Right hindlimb (tissue), 1 donor: ENCODE data around the gene IL1RL1.

Experiments used
- DNase-seq: peaks from one replicate; pipeline ENCODE4 v3.0.0-alpha.2; 2018

Gene IL1RL1

DNA sequence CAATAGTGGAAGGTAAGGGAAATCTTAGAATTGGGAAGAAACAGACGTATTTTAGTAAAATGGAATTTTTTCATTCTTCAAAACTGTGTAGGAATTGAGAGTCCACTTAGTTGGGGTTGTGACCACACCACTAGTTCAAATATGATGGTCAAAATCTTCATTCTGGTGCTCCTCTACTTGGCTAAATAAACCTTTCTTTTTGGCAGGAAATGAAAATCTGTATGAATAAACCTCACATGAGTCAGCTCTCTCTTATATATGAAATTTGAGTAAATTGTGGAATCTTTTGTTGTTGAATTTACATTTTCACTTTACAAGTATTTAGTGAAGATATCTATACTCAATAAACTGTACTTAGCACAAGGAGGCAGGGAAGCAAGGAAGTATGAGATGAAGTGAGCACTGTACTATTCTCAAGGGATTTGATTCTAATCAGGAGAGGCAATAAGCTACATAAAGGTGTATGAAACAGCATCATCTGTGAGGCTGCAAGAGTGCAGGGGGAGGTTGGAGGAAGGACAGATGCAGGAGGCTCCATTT lies 64.8 kb downstream of the IL1RL1 start:
- no peak for DNase-seq

DNA sequence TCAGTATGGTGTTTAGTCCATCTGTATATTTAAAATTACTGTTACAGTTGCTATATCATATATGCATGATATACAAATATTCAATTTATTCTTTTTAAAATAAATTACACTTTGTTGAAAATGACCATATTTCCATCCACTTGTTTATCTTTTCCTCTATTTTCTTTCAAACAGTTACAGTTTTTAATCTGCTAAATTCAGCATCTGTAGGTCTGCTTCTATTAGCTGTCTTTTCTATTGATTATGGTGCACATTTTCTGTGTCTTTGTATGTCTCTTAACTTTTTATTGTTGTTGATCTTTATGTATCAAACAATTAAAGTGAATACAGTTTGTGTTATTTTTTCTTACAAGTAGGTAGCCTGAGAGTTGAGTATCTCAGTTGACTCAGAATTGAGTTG lies 72.4 kb downstream of the IL1RL1 start:
- DNase-seq, result no peak

DNA sequence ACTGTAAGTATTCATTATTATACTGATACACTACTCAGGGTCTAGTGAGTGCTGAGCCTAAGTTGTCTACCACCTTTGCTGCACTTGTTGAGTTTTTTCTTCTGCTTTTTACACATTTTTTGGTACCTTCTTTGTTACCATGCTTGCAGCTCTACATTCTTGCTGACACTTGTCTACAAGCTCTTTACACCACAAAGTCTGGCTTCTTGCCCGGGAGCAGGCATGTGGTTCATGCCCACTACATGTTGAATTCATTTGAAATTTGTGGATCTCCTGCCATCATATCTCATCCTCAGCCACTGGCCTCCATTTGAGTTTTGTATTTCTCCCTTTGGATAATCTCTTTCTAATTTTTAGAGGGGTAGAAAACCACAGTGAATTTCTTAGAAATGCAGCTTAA lies 74.2 kb downstream of the IL1RL1 start:
- DNase-seq, result no peak

DNA sequence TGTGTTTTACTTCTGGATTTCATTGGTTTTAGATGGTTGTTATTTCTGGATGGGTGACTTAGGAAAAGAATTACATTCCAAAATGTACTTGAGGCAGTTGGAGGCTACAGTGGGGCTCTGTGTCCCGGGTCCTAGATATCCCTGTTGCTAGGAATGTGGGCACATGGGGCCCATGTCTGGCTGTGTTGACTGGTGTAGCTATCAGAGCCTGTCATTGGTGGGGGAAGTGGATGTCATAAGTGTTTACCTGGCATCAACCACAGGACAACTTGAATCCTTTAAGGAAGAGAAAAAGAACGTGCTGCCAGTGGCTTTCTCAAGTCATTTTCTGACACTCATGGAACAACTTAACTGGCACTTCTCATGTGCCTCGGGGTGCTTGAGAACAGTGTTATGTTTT lies 74.6 kb downstream of the IL1RL1 start:
- no peak for DNase-seq

DNA sequence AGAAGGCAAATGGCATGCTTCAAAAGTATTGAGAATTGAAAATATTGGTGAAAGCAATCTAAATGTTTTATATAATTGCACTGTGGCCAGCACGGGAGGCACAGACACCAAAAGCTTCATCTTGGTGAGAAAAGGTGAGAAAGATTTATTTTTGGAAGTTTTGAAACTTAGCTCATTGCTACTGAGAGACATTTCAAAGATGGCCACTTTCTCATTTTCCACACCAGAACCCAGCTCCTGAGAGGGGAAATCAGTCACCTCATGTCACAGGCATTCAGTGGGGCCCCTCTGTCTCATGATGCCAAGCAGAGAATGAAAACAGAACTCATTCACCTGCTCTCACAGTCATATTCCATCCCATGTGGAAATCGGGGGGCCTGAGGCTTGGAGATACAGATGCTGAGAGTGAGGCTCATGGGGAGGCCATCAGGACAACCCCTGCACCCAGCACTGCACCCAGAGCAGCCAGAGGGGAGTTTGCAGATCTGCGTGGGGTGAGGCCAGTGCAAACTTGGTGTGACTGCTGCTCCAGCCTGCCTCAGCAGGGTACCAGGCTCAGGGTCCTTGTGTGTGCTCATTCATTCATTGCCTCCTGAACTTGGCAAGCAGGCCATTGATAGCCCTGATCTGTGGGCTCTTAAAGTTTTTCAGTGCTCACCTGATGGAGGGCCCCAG lies 75.6 kb downstream of the IL1RL1 start:
- DNase-seq, result no peak

DNA sequence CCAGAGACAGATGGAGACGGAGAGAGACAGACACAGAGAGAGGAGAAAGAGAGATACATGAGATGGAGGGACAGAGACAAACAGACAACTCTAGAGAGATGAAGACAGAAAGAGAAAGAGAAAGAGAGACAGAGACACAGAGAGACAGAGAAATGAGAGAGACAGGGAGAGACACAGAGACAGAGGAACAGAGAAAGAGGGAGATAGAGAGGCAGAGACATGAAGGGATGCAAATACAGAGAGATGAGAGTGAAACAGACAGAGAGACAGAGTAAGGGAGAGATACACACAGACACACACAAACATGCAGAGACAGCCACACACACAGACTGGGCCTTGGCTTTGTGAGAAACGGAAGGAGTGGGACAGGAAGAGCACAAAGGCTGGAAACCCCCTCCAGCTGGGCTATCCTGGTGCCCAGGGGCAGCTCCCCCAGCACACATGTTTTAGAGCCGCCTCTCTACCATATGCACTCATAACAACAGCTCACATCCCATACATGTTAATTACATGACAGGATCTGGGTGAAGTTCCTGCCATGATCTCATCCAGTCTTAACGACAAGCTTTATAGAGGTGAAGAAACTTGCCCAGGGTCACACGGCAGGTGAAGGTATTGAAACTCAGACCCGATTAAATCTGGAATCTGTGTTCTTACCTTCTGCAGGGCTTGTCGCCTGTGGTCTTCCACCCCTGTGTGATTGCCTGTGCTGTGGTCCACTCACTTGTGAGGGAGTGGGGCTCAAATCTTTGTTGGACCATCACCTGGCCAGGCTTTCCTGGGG lies 76.6 kb downstream of the IL1RL1 start:
- no peak for DNase-seq

DNA sequence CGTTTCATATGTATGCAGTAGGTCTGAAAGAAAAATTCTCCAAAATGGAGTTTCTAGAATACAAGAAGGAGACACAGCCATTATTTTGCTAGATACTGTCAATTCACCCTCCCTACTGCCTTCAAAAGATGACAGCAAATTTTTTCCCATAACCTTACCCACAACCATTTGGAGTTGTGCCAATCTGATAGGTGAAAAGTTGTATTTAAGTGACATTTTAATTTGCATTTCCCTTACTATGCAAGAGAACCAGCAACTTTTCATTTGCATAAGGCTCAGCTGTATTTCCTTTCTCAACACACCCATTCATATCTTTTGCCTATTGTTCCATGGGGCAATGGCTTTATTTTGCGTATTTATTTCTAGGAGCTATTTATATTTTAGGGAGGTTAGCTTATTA lies 80.2 kb downstream of the IL1RL1 start:
- DNase-seq, result no peak

DNA sequence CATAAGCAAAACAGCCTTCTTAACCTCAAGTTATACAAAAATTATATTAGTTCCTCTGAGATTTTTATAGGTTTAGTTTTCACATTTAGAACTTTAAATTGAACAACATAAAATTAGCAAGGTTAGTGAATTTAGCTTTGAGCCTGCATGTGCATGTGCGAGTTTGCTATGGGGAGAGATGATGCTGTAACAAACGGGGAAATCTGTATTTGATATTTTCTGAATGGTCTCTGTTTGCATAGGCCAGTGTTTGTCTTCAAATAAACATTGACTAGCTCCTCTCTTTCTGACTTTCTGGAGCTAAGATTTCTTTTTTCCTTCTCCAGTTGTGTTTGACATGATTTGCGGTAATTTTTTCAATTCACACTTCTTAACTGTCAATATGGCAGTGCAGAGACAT lies 80.7 kb downstream of the IL1RL1 start:
- DNase-seq, result no peak

DNA sequence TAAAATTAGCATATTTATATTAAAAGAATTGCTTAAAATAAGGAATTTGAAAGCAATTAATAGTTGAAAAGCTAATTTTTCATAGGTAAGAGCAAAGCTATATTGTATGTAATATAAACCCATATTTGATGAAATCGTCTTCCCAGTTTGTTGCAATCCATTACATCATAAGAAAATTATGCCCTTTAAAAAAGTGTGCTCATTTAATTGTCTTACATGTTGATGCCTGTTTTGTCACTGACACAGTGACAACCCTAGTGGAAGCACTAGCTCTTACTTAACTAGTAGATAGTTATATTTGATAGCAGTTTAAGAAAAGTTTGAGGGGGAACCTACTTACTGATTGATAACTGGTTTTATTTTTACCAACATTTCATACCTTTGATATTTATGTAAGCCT lies 81.6 kb downstream of the IL1RL1 start:
- DNase-seq, result no peak

DNA sequence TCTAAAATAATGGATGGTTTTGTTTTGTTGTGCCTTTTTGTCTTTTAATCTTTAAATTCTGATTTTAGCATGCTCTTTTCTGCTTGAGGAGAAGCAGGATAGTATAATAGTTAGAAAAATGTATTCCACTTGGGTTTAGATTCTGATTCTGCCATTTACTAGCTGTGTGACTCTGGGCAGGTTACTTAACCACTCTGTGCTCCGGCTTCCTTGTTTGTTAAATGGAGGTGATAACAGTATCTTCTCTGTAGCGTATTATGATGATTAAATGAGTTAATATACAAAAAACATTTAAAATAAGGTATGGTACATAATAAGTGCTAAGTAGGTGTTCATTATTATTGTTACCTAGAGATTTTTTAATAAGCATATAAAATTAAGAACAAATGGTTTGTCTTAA lies 84.6 kb downstream of the IL1RL1 start:
- no peak for DNase-seq

DNA sequence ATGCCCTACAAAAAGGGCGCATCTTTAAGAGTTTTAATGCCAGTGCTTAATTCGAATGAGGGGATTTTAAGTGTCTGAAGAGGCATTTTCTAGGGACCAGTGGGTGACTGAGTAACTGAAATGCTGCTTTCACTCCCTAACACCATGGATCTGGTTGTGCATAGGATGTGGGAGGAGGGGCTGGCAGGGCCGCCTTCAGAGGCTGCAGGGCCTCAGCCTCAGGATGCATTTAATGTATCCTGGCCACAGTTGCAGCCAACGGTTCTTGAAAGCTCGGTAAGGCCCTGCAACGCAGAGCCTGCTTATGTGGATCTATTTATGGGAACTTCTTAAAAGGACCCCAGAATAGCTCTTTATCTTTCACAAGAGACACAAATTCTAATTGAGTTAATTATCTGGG lies 85.8 kb downstream of the IL1RL1 start:
- no peak for DNase-seq

DNA sequence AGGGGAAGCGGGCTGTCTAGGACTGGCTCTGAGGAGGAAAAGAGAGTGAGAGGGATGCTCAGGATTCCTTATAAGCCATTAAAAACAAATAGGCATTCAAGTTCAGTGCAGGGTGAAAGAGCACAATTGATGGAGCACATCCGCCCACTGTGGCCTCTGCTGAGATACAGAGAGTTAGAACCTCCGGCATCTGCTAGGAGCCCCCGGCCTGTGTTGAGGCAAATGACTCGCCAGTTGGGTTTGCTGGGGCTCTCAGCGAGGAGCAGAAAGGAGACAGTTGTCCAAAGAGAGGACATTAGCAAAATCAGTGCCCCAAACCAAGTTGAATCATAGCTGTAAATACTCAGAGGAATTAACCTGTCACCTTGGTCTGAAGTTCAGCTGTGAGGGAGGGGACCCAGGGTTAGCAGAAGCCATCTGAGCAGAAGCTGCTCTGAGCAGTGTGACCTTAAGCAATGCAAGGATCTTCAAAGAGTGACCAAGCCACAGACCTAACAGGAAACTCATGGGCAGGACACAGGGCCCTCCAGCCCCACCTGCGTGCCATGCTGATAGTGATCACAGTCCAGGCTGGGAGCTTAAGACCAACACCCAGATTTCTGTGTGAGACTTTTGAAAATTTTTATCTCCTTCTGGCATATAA lies 88.3 kb downstream of the IL1RL1 start:
- DNase-seq, result no peak

DNA sequence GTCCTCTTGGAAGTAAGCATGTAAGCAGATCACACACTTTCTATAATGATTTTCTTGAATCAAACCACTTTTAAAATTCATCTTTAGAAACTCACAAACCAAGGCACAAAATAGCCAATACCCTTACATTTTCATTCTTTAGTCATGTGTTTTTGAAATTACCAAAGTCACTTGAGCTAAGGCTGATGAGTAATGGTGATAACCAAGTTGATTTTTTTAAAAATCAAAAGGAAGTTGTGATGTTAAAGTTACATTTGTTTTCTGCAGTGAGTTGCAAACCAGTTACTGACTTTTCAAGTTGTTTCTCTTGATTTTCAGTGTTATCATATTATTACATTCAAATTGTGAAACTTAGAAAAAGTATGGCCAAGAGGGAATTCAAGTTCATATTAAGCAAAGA lies 90.1 kb downstream of the IL1RL1 start:
- no peak for DNase-seq
